HG03060 (cell line): ENCODE results near the gene FCHO1.
"Not testable (repeated sequence)": the region's sequence is repeated elsewhere in the genome, so short reads cannot be mapped to it uniquely, and the experiment has no call there.

Experiments used
- ATAC-seq: cut with Tn5 transposase; IDR thresholded peaks from one replicate; pipeline ENCODE4 v1.9.1; 2021; ENCODE audit warnings: low read depth, moderate number of reproducible peaks; ENCODE audit not compliant: unreplicated experiment

The FCHO1 gene

GRCh38 chr19:17758515-17758914 lies 7.2 kb downstream of the FCHO1 start:
- ATAC-seq = no peak

GRCh38 chr19:17761148-17761547 lies 9.9 kb downstream of the FCHO1 start:
- no peak for ATAC-seq

GRCh38 chr19:17762505-17763229 lies 11.4 kb downstream of the FCHO1 start:
- ATAC-seq = no peak

- no peak for ATAC-seq
Observed at GRCh38 chr19:17764348-17764747, 13.1 kb downstream of the FCHO1 start.

- no peak for ATAC-seq
Observed at GRCh38 chr19:17765069-17765618, 13.9 kb downstream of the FCHO1 start.

GRCh38 chr19:17766543-17767131 lies 15.4 kb downstream of the FCHO1 start:
- no peak for ATAC-seq

- no peak for ATAC-seq
Observed at GRCh38 chr19:17767559-17767958, 16.3 kb downstream of the FCHO1 start.

- ATAC-seq = no peak
Observed at GRCh38 chr19:17770613-17771012, 19.3 kb downstream of the FCHO1 start.

GRCh38 chr19:17772172-17772571 lies 20.9 kb downstream of the FCHO1 start:
- no peak for ATAC-seq

GRCh38 chr19:17775245-17775927 lies 24.1 kb downstream of the FCHO1 start:
- no peak for ATAC-seq

GRCh38 chr19:17775991-17776803 lies 24.9 kb downstream of the FCHO1 start:
- ATAC-seq = peak; percentile 50

GRCh38 chr19:17777840-17778239 lies 26.6 kb downstream of the FCHO1 start:
- ATAC-seq = not testable (repeated sequence)

- no peak for ATAC-seq
Observed at GRCh38 chr19:17778251-17778967, 27.1 kb downstream of the FCHO1 start.

GRCh38 chr19:17778968-17779929 lies 28.0 kb downstream of the FCHO1 start:
- no peak for ATAC-seq

GRCh38 chr19:17780781-17781180 lies 29.5 kb downstream of the FCHO1 start:
- ATAC-seq = no peak

- ATAC-seq = not testable (repeated sequence)
Observed at GRCh38 chr19:17783721-17784120, 32.4 kb downstream of the FCHO1 start.

GRCh38 chr19:17784201-17785008 lies 33.1 kb downstream of the FCHO1 start:
- ATAC-seq = no peak
